ENCODE results near the gene MYL12A.

GRCh38 chr18:3245853-3246634 lies 1.6 kb upstream of the MYL12A start:
- TF ChIP-seq RFX5 (IDR thresholded peaks at IDR 0.05; ENCODE audit: borderline replicate concordance, low read depth, low read length) (no peak), CTCF (IDR thresholded peaks at IDR 0.05; ENCODE audit: control extremely low read depth in 1 of 3, insufficient read depth in 1 of 3, low read depth in 1 of 3, low read length in 3 of 3) (peak; percentile 88 to 94 (median 94)), ASH2L (IDR thresholded peaks at IDR 0.05; ENCODE audit: low read length) (peak; percentile 24), POLR2A (IDR thresholded peaks at IDR 0.05; ENCODE audit: control extremely low read depth in 1 of 2, low read depth in 2 of 2, low read length in 2 of 2) (peak in 1 of 2 experiments; percentile 49; a peak in 1 of 3 replicates), SP4 (IDR thresholded peaks at IDR 0.05; ENCODE audit: low read length) (no peak), SIX5 (IDR thresholded peaks at IDR 0.05; ENCODE audit: low read depth, low read length) (no peak), CBX5 (IDR thresholded peaks at IDR 0.05; ENCODE audit: low read depth, low read length) (no peak), CEBPB (IDR thresholded peaks at IDR 0.05; ENCODE audit: low read depth, low read length) (no peak)
